Neutrophil (primary cell): ENCODE data around the gene STX8.
"Not testable (repeated sequence)": the region's sequence is repeated elsewhere in the genome, so short reads cannot be mapped to it uniquely, and the experiment has no call there.

Source experiments
- H3K27ac ChIP-seq: fragments of 200-600 bp; sonication (generic); 2 replicates; pipeline ENCODE4 v1.5.1; 2016; ENCODE audit warnings: mild to moderate bottlenecking, moderate library complexity
- H3K27me3 ChIP-seq: fragments of 200-600 bp; sonication (generic); 2 replicates; pipeline ENCODE4 v1.6.0; 2016; ENCODE audit warnings: mild to moderate bottlenecking
- H3K36me3 ChIP-seq: fragments of 200-600 bp; sonication (generic); 2 replicates; pipeline ENCODE4 v1.5.1; 2017
- H3K4me1 ChIP-seq, 2 experiments: fragments of 200-600 bp in 1 of 2; sonication (generic) in 1 of 2; 1 replicate in 1 of 2; 2 replicates in 1 of 2; pipeline versions ENCODE4 v1.5.1 to v1.6.1; 2013 to 2016; ENCODE audit warnings: low read depth in 1 of 2, low read length in 1 of 2, mild to moderate bottlenecking in 1 of 2, moderate library complexity in 1 of 2; ENCODE audit not compliant: control insufficient read depth in 1 of 2, insufficient read depth in 1 of 2
- H3K4me3 ChIP-seq, 2 experiments: fragments of 200-600 bp in 1 of 2; sonication (generic) in 1 of 2; 1 replicate in 1 of 2; 2 replicates in 1 of 2; pipeline ENCODE4 v1.5.1; 2013 to 2016; ENCODE audit warnings: low read depth in 1 of 2, low read length in 1 of 2, mild to moderate bottlenecking in 1 of 2, moderate library complexity in 1 of 2
- H3K9me3 ChIP-seq: fragments of 200-600 bp; sonication (generic); 2 replicates; pipeline ENCODE4 v1.5.1; 2016
- TF ChIP-seq, protein P1 (sequence below): fragments of 200-600 bp; sonication (generic); IDR thresholded peaks from 2 replicates; pipeline ENCODE4 v1.5.1; 2016; ENCODE audit warnings: antibody characterized with exemption

Gene STX8

GRCh38 chr17:9355846-9356245 is 219.8 kb downstream of the STX8 start:
- Histone ChIP-seq H3K27me3 (no peaks in the 10 kb centered on the region), H3K27ac (no peak overlapping the region), H3K4me3 (no peak overlapping the region), H3K9me3 (no peaks in the 10 kb centered on the region), H3K4me1 (peaks cover 7% of the 10 kb centered on the region in 2 experiments), H3K36me3 (no peaks in the 10 kb centered on the region)
- TF ChIP-seq, protein P1, sequence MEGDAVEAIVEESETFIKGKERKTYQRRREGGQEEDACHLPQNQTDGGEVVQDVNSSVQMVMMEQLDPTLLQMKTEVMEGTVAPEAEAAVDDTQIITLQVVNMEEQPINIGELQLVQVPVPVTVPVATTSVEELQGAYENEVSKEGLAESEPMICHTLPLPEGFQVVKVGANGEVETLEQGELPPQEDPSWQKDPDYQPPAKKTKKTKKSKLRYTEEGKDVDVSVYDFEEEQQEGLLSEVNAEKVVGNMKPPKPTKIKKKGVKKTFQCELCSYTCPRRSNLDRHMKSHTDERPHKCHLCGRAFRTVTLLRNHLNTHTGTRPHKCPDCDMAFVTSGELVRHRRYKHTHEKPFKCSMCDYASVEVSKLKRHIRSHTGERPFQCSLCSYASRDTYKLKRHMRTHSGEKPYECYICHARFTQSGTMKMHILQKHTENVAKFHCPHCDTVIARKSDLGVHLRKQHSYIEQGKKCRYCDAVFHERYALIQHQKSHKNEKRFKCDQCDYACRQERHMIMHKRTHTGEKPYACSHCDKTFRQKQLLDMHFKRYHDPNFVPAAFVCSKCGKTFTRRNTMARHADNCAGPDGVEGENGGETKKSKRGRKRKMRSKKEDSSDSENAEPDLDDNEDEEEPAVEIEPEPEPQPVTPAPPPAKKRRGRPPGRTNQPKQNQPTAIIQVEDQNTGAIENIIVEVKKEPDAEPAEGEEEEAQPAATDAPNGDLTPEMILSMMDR, result no peak

DNA sequence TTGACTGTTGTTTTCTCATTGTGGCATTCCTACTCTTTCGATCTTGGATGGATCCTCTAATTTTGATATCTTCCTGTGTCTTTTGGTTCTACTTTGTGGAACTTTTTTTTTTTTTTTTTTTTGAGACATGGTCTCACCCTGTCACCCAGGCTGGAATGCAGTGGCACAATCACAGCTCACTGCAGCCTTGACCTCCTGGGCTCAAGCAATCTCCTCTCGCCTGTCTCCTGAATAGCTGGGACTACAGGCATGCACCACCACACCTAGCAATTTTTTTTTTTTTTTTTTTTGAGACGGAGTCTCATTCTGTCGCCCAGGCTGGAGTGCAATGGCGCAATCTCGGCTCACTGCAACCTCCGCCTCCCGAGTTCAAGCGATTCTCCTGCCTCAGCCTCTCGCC is 220.4 kb downstream of the STX8 start:
- H3K4me1 ChIP-seq, result not testable (repeated sequence)

DNA sequence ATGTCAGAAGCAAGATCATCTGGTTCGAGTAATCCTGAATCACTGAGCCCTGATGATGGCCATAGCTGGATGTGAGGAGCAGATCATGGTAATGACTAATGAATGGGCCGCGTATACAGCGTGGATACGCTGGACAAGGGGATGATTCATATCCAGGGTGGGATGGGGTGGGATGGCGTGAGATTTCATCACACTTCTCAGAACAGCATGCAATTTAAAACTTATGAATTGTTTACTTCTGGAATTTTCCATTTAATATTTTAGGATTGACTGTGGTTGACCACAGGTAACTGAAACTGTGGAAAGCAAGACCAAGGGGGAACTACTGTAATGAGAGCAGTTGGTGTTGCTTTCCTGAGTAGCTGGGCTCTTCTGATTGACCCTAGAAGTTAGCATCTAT is 225.5 kb downstream of the STX8 start:
- H3K9me3 ChIP-seq, result no peaks in the 10 kb centered on the region
- H3K4me3 ChIP-seq, result no peak overlapping the region
- TF ChIP-seq, protein P1, result no peak
- no peaks in the 10 kb centered on the region for H3K36me3 ChIP-seq
- H3K4me1 ChIP-seq, result no peaks in the 10 kb centered on the region
- no peaks in the 10 kb centered on the region for H3K27me3 ChIP-seq
- H3K27ac ChIP-seq, result no peak overlapping the region

More for the DNA sequence above, 220.4 kb downstream of the STX8 start:
- H3K9me3 ChIP-seq, H3K36me3 ChIP-seq, H3K27ac ChIP-seq, H3K27me3 ChIP-seq, H3K4me3 ChIP-seq: not testable (repeated sequence)

DNA sequence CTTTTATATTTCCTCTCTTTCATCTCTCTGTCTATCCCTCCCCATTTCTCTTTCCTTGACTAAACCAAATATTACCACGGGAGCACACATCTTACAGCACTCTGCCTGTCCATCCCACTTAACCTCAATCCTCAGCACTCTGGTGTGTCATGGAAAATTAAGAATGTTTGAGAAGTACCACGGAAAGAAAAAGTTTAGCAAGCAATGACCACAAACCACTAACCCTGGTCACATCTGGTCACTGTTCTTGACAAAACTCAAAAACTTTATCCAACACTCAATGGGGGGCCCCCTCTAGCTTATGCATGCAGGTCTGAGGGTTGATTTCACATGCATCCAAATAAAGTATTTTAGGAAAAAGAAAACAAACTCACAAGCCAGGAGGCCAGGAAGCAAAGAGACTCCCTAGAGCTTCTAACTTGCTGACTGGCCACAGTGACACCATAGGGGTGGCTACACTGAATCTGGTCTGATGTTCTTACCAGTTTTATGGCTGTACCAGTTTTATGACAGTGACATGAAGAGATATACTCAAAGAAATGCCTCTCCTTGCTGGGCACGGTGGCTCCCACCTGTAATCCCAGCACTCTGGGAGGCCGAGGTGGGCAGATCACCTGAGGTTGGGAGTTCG is 229.2 kb downstream of the STX8 start:
- Histone ChIP-seq H3K9me3 (no peaks in the 10 kb centered on the region), H3K36me3 (no peaks in the 10 kb centered on the region), H3K4me3 (no peak overlapping the region), H3K4me1 (no peaks in the 10 kb centered on the region), H3K27ac (no peak overlapping the region), H3K27me3 (no peaks in the 10 kb centered on the region)
- TF ChIP-seq, protein P1, result no peak

- TF ChIP-seq, protein P1, result no peak
- Histone ChIP-seq H3K36me3 (no peaks in the 10 kb centered on the region), H3K9me3 (no peaks in the 10 kb centered on the region), H3K4me1 (no peaks in the 10 kb centered on the region), H3K27me3 (no peaks in the 10 kb centered on the region), H3K27ac (no peak overlapping the region), H3K4me3 (no peak overlapping the region)
Observed at GRCh38 chr17:9343516-9343915, 232.1 kb downstream of the STX8 start.

DNA sequence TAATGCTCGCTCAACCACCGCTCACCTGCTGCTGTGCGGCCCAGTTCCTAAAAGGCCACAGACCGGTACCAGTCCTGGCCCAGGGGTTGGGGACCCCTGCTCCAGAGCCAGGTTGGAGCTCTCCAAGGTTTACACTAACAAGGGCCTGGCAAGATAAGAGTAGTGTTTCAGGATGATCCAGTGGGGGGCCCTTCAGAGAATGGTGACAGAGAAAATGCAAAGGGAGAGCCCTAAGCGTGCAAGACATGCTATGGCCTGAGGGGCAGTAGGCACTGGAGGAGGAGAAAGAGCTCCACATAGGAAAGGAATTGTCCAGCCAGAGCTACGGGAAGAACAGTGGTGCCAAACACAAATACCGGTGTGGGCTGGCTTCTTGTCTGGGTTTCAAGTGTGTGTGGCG is 233.4 kb downstream of the STX8 start:
- Histone ChIP-seq H3K4me1 (no peaks in the 10 kb centered on the region), H3K27ac (no peak overlapping the region), H3K9me3 (no peaks in the 10 kb centered on the region), H3K36me3 (no peaks in the 10 kb centered on the region), H3K27me3 (no peaks in the 10 kb centered on the region), H3K4me3 (no peak overlapping the region)
- TF ChIP-seq, protein P1, result no peak
